Measurements from ENCODE around the gene CYBA.

DNA sequence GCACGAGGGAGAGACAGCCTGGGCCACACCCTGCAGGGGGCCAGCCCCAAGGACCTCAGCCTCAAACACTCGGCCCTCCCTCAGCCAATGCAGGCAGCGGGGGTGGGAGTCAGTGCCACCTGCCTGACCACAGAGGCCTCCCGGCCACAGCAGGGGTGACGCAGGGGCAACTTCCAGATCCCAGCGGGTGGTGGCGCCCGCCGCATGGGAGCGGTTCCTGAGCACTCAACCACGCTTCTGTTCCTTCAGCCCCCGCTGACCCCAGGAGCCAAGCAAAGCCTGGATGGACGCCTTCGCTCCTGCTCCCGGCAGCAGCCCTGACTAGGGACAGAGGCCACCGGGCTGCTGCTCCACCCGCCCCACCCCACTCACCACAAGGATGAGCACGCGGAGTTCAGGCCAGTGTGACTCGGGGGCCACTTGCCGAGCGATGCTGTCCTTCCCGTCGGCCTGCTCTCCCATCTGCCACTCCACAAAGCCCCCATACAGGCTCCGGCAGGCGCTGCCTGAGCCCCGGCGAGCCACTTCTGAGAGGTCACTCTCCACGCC is 5.0 kb upstream of the CYBA start:
- TF ChIP-seq RAD21 (IDR thresholded peaks at IDR 0.05; ENCODE audit: insufficient read depth, low read depth, low read length) (no peak), SRF (IDR thresholded peaks at IDR 0.05; ENCODE audit: low read depth in 2 of 2, low read length in 2 of 2) (no peak), YBX1 (IDR thresholded peaks at IDR 0.05) (no peak), YY1 (IDR thresholded peaks at IDR 0.05; ENCODE audit: low read depth, low read length) (no peak), CTCF (IDR thresholded peaks at IDR 0.05 in 2 of 3, conservative IDR thresholded peaks at IDR 0.05 in 1 of 3; ENCODE audit: control insufficient read depth in 2 of 3, extremely low read depth in 1 of 3, insufficient read depth in 1 of 3, low read depth in 3 of 3, low read length in 3 of 3) (no peak)
- TF ChIP-seq, protein P1, sequence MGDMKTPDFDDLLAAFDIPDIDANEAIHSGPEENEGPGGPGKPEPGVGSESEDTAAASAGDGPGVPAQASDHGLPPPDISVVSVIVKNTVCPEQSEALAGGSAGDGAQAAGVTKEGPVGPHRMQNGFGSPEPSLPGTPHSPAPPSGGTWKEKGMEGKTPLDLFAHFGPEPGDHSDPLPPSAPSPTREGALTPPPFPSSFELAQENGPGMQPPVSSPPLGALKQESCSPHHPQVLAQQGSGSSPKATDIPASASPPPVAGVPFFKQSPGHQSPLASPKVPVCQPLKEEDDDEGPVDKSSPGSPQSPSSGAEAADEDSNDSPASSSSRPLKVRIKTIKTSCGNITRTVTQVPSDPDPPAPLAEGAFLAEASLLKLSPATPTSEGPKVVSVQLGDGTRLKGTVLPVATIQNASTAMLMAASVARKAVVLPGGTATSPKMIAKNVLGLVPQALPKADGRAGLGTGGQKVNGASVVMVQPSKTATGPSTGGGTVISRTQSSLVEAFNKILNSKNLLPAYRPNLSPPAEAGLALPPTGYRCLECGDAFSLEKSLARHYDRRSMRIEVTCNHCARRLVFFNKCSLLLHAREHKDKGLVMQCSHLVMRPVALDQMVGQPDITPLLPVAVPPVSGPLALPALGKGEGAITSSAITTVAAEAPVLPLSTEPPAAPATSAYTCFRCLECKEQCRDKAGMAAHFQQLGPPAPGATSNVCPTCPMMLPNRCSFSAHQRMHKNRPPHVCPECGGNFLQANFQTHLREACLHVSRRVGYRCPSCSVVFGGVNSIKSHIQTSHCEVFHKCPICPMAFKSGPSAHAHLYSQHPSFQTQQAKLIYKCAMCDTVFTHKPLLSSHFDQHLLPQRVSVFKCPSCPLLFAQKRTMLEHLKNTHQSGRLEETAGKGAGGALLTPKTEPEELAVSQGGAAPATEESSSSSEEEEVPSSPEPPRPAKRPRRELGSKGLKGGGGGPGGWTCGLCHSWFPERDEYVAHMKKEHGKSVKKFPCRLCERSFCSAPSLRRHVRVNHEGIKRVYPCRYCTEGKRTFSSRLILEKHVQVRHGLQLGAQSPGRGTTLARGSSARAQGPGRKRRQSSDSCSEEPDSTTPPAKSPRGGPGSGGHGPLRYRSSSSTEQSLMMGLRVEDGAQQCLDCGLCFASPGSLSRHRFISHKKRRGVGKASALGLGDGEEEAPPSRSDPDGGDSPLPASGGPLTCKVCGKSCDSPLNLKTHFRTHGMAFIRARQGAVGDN (IDR thresholded peaks at IDR 0.05) = no peak

Data from GM12878 (cell line).